SKM-1 treated with dmso at 0.1 percent for 144 hours (cell line): Measurements from ENCODE around the gene MAP4.
"Not testable (repeated sequence)": the region's sequence is repeated elsewhere in the genome, so short reads cannot be mapped to it uniquely, and the experiment has no call there.

ENCODE experiments used
- DNase-seq: peaks from one replicate; lab custom pipeline; 2025; ENCODE audit not compliant: unreplicated experiment; lab: John Stamatoyannopoulos, UW

MAP4 gene

GRCh38 chr3:48018841-48019240 lies 2.6 kb upstream of the MAP4 start:
- no peak for DNase-seq

DNA sequence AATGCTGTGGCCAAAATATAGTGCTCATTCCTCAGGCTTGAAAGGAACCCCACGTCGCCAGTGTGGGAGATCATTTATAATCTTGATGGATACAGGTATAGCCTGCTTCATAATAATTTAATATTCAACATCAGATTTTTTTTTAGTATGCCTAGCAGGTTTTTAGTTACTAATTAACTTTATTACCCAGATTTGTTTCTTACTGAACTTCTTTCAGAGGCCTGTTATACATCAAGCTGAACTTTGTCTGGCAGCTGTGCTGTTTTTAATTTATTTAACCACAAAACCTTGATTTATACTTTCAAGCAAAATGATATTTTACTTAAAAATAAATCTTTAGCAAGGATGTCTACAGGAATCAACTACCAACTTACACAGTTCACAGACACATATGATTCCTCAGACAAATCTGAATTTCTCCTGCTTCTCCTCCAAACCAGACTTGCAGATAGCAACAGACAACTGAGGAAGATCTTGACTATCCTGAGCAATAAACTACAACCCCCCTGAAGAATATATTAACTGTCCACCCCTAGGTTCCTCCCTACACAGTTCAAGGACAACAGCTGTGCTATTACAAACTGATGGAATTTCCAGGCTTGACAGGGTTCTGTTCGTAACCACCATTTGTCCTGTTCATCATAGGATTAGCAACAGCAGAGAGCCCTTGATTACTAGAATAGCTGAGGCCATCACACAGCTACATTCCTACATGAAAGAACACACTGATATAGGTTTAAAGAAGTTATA lies 610 bp downstream of the MAP4 start:
- DNase-seq = no peak

- no peak for DNase-seq
Observed at GRCh38 chr3:48014358-48014757, 1.9 kb downstream of the MAP4 start.

- no peak for DNase-seq
Observed at GRCh38 chr3:48013288-48013980, 2.8 kb downstream of the MAP4 start.

DNA sequence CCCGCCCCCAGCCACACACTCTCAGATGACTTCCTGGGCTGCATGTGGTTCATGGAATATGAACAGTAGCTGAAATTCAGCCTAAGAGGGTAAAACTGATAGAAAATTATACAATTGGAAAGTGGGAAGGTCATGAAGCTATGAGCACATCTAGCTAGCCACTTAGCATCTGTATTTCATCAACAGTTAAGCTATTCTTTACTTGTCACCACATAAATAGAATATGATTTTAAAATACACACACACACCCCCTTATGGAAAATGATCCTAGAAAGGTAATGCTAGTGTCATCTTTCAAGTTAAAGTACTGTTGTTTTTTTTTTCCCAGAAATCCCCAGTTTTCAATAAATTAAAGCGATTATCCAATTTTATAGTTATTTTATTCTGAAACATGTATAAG lies 3.6 kb downstream of the MAP4 start:
- no peak for DNase-seq

GRCh38 chr3:48008066-48008465 lies 8.2 kb downstream of the MAP4 start:
- DNase-seq = not testable (repeated sequence)

GRCh38 chr3:48007361-48007760 lies 8.9 kb downstream of the MAP4 start:
- not testable (repeated sequence) for DNase-seq

- not testable (repeated sequence) for DNase-seq
Observed at GRCh38 chr3:48006794-48007193, 9.4 kb downstream of the MAP4 start.

DNA sequence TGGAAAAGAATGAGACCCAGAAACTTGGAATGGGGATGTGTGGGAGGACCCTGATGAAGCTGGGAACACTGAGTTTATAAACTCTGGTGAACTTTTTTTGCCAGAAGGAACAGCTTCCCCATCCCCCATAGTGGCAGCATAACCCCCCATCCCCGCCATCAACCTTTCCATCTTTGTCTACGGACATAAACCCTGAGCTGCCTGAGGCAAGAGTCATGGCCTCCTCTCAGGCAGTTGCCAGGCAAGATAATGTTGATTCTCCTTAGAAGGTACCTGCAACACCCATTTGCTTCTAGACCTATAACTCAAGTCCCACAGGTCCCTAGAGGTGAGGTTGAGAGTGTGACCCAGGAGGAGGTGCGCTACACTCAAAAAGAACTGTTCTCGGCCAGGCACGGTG lies 11.5 kb downstream of the MAP4 start:
- DNase-seq = no peak

GRCh38 chr3:48002787-48003186 lies 13.4 kb downstream of the MAP4 start:
- no peak for DNase-seq

DNA sequence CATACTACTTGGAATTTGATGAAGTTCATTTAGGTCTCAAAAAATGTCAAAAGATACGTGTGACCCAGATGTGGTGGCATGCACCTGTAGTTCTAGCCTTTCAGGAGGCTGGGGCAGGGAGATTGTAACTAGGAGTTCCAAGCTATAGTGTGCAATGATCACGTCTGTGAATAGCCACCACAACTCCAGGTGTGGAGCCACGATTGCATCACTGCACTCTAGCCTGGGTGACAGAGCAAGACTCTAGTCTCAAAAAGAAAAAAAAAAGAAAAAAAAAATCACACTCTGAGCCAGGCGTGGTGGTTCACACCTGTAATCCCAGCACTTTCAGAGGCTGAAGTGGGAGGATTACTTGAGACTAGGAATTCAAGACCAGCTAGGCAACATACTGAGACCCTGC lies 14.2 kb downstream of the MAP4 start:
- no peak for DNase-seq

DNA sequence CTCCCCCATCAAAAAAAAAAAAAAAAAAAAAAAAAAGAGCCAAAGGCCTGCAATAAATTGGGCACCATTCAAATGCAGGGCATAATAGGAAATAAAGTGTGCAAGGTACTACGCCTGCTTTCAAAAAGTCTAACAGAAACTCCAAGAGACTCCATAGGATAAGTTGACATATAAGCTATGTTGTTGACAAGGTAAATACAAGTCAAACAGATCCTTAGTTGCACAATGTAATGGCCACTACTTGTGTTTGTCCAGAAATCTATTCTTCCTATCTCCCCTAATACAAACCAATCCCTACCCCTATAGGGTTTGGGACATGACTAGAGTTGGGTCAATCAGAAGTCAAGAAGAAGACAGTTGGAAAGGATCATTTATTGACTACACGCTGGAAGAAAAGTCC lies 16.0 kb downstream of the MAP4 start:
- no peak for DNase-seq

- no peak for DNase-seq
Observed at GRCh38 chr3:47996440-47996839, 19.8 kb downstream of the MAP4 start.

- DNase-seq = no peak
Observed at GRCh38 chr3:47994180-47994579, 22.0 kb downstream of the MAP4 start.

DNA sequence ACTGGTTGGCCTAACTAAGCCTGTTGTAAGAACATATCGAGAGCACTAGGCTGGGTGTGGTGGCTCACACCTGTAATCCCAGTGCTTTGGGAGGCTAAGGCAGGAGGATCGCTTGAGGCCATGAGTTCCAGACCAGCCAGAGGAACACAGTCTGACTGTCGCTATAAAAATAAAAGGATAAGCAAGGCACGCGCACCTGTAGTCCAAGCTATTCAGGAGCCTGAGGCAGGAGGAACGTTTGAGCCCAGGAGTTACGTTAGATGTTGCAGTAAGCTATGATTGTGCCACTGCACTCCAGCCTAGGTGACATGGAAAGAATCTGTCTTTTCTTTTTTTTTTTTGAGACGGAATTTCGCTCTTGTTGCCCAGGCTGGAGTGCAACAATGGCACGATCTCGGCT lies 24.9 kb downstream of the MAP4 start:
- no peak for DNase-seq

GRCh38 chr3:47989981-47990440 lies 26.2 kb downstream of the MAP4 start:
- DNase-seq = peak; percentile 83

- no peak for DNase-seq
Observed at GRCh38 chr3:47985381-47985780, 30.8 kb downstream of the MAP4 start.

DNA sequence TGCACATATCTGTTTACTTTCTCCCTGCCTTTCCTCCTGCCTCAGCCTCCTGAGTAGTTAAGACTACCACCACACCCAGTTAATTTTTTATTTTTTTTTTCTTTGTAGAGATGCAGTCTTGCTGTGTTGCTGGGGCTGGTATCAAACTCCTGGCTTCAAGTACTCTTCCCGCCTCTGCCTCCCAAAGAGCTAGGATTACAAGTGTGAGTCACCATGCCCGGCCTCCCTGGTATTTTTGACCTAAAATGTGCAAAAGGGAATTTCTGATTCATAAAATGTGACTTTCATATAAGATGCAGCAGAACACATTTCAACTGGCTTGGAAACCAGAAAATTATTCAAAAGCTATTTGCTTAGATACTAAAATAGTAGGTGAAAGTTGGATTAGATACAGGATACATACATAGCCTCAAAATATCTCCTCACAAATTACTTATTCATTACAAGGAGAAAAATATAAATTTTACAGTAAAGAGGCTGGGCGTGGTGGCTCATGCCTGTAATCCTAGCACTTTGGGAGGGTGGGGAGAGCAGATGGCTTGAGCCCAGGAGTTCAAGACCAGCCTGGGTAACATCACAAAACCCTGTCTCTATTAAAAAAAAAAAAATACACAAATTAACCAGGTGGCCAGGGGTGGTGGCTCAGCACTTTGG lies 32.0 kb downstream of the MAP4 start:
- DNase-seq = no peak

GRCh38 chr3:47980795-47981194 lies 35.4 kb downstream of the MAP4 start:
- DNase-seq = no peak

DNA sequence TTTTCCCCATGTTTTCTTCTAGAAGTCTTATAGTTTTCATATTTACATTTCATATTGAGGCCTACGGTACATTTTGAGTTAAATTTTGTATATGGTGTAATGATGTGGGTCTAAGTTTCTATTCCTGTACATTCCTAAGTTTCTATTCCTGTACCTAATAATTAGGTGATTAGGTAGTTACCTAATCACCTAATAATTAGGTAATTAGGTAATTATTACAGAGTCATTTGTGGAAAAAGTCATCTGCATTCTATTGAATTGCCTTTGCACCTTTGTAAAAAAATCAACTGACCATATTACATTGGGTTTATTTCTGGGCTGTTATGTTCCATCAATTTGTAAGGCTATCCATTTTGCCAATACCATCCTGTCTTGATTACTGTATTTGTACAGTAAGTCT lies 37.1 kb downstream of the MAP4 start:
- no peak for DNase-seq

GRCh38 chr3:47978386-47978785 lies 37.8 kb downstream of the MAP4 start:
- DNase-seq = no peak

DNA sequence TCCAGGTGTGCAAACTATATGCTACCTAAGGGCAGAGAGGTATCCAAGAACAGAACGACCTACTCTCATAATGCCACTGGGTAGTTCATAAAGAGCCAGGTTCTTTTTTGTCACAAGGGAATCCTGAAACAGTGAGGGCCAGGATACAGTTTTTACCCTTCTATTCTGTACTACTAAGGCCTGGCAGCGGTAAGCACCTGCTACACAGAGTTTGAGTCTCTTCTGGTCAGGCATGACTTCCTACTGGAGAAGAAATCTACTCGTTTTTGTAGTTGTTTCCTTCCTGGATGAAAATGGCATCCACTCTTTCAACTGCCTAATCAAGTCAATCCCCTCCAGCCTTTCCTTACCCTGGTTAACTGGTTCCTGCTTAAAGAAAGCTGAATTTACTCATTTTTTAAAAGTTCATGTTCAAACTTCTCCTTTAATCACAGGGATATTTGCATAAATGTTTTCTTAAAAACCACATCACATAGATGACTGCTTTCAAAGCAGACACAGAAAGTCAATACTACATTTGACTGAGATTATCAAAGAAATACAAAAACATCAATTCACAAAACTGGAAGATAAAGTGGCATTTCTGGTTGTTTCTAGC lies 40.0 kb downstream of the MAP4 start:
- no peak for DNase-seq
